HepG2 (cell line): ENCODE data around the gene PRDX5. TPM values are rescaled to one million over a fixed set of nuclear protein-coding genes. Genes with fewer than 3 reads are reported as not detected.

ENCODE experiments used
- AGO2 ChIP-seq: fragments of 200-400 bp; formaldehyde crosslinking; optimal IDR thresholded peaks from 2 replicates; pipeline ENCODE3; 2017; ENCODE audit warnings: mild to moderate bottlenecking, low read depth, low read length, moderate library complexity
- AHDC1 ChIP-seq: sonication (generic); formaldehyde crosslinking; IDR thresholded peaks from 2 replicates; pipeline ENCODE4 v1.5.1; 2020; ENCODE audit warnings: mild to moderate bottlenecking, missing genetic modification reagents, borderline replicate concordance
- ARID3A ChIP-seq: IDR thresholded peaks from 2 replicates; pipeline ENCODE4 v1.6.1; 2012; ENCODE audit warnings: low read depth, low read length, improper control_type of control experiment
- DDIT3 ChIP-seq: sonication (generic); formaldehyde crosslinking; IDR thresholded peaks from 2 replicates; pipeline ENCODE4 v1.4.0; 2020; ENCODE audit warnings: mild to moderate bottlenecking, missing genetic modification reagents
- DPF2 ChIP-seq: sonication (generic); formaldehyde crosslinking; IDR thresholded peaks from 2 replicates; pipeline ENCODE4 v1.4.0; 2020; ENCODE audit warnings: mild to moderate bottlenecking, low read depth, missing genetic modification reagents, borderline replicate concordance
- EED ChIP-seq: sonication (generic); formaldehyde crosslinking; IDR thresholded peaks from 2 replicates; pipeline ENCODE4 v1.5.0; 2020; ENCODE audit warnings: mild to moderate bottlenecking, missing genetic modification reagents
- FOSL2 ChIP-seq: sonication (generic); formaldehyde crosslinking; IDR thresholded peaks from 2 replicates; pipeline ENCODE4 v1.4.0; 2020; ENCODE audit warnings: missing genetic modification reagents
- HOXD1 ChIP-seq: sonication (generic); formaldehyde crosslinking; IDR thresholded peaks from 2 replicates; pipeline ENCODE4 v1.5.0; 2020; ENCODE audit warnings: missing genetic modification reagents
- MTA1 ChIP-seq: sonication (generic); formaldehyde crosslinking; IDR thresholded peaks from 2 replicates; pipeline ENCODE4 v1.4.0; 2020; ENCODE audit warnings: missing genetic modification reagents, mild to moderate bottlenecking, borderline replicate concordance
- NFKBIZ ChIP-seq: IDR thresholded peaks from 2 replicates; pipeline ENCODE4 v1.6.1; 2018; ENCODE audit warnings: missing genetic modification reagents, missing compliant biosample characterization
- NR2F1 ChIP-seq, 2 experiments: fragments of 450-650 bp in 1 of 2; formaldehyde crosslinking in 1 of 2; IDR thresholded peaks; 2 replicates each; pipeline versions ENCODE4 v1.5.0 to v1.6.1; 2016 to 2020; ENCODE audit warnings: mild to moderate bottlenecking in 1 of 2, missing compliant biosample characterization in 1 of 2, missing genetic modification reagents in 1 of 2, moderate library complexity in 1 of 2
- PAX8 ChIP-seq: sonication (generic); formaldehyde crosslinking; IDR thresholded peaks from 2 replicates; pipeline ENCODE4 v1.8.0; 2022; ENCODE audit warnings: mild to moderate bottlenecking, missing genetic modification reagents, borderline replicate concordance
- PITX1 ChIP-seq: sonication (generic); formaldehyde crosslinking; IDR thresholded peaks from 2 replicates; pipeline ENCODE4 v1.5.1; 2020; ENCODE audit warnings: mild to moderate bottlenecking, missing genetic modification reagents
- RARA ChIP-seq: IDR thresholded peaks from 2 replicates; pipeline ENCODE4 v1.6.1; 2016; ENCODE audit warnings: missing genetic modification reagents, missing compliant biosample characterization
- REXO4 ChIP-seq: sonication (generic); formaldehyde crosslinking; IDR thresholded peaks from 2 replicates; pipeline ENCODE4 v1.8.0; 2022; ENCODE audit warnings: missing genetic modification reagents, mild to moderate bottlenecking, borderline replicate concordance
- SKIL ChIP-seq: sonication (generic); formaldehyde crosslinking; IDR thresholded peaks from 2 replicates; pipeline ENCODE4 v1.8.0; 2022; ENCODE audit warnings: missing genetic modification reagents, mild to moderate bottlenecking, moderate library complexity, borderline replicate concordance
- THAP11 ChIP-seq: IDR thresholded peaks from 2 replicates; pipeline ENCODE4 v1.6.1; 2016; ENCODE audit warnings: missing biosample characterization, missing genetic modification reagents
- ZNF180 ChIP-seq: sonication (generic); formaldehyde crosslinking; IDR thresholded peaks from 2 replicates; pipeline ENCODE4 v1.4.0; 2020; ENCODE audit warnings: low read depth, missing genetic modification reagents, borderline replicate concordance
- ZNF530 ChIP-seq: sonication (generic); formaldehyde crosslinking; IDR thresholded peaks from 2 replicates; pipeline ENCODE4 v1.5.0; 2020; ENCODE audit warnings: low read depth, mild to moderate bottlenecking, missing genetic modification reagents
- ZNF547 ChIP-seq: sonication (generic); formaldehyde crosslinking; IDR thresholded peaks from 2 replicates; pipeline ENCODE4 v1.5.1; 2020; ENCODE audit warnings: mild to moderate bottlenecking, missing genetic modification reagents
- polyA plus RNA-seq, 8 experiments: library from polyadenylated mRNA; depleted of rRNA in 3 of 8; stranded (reverse) in 7 of 8; unstranded in 1 of 8; fragments of >200 nt; fragmentation: Illumina TruSeq in 4 of 8; extraction: Trizol in 4 of 8; gene quantifications; 2 replicates each; pipeline versions ENCODE4 v1.2.1 to v1.2.3, GENCODE V29; 2011 to 2016; ENCODE audit warnings: low read depth in 4 of 8, missing spikeins in 1 of 8, mixed read lengths in 1 of 8; ENCODE audit not compliant: insufficient read depth in 1 of 8
- total RNA-seq, 5 experiments: library from RNA; depleted of rRNA; stranded (reverse); fragments of >200 nt; fragmentation: Illumina TruSeq; extraction: Trizol; gene quantifications; 2 replicates each; pipeline ENCODE4 v1.2.3, GENCODE V29; 2016; ENCODE audit warnings: low read depth in 1 of 5

Gene PRDX5
- total and polyA plus RNA-seq, 2 of the 13 experiments (the other 11 are each of a cell fraction or from before 2014, with no cell fraction given), result 215 to 311 TPM

- TF ChIP-seq AHDC1 (CRISPR knock-in tag) (no peak), PITX1 (CRISPR knock-in tag) (no peak), ZNF547 (CRISPR knock-in tag) (no peak), ARID3A (no peak), FOSL2 (CRISPR knock-in tag) (no peak), RARA (CRISPR knock-in tag) (peak; percentile 47; the same call in 1 of the 2 replicates), MTA1 (CRISPR knock-in tag) (0 out of 2 replicates have a peak, but pooled peaks have one; percentile 49), REXO4 (CRISPR knock-in tag) (no peak), NR2F1 (CRISPR knock-in tag; IDR thresholded peaks at IDR 0.05) (peak; percentile 35 to 80; a peak in 2 of 4 replicates), SKIL (CRISPR knock-in tag) (no peak), PAX8 (no peak), DPF2 (no peak), NFKBIZ (CRISPR knock-in tag) (no peak), ZNF180 (CRISPR knock-in tag) (no peak), THAP11 (no peak), HOXD1 (no peak), AGO2 (no peak), DDIT3 (no peak), EED (CRISPR knock-in tag) (no peak), ZNF530 (CRISPR knock-in tag) (no peak)
Measured at GRCh38 chr11:64353715-64354506, 36.0 kb downstream of the PRDX5 start (continued).
